ENCODE results near the gene ACAP1. TPM values are rescaled to one million over a fixed set of nuclear protein-coding genes. Genes with fewer than 3 reads are reported as not detected.
"Not testable (repeated sequence)": the region's sequence is repeated elsewhere in the genome, so short reads cannot be mapped to it uniquely, and the experiment has no call there.

The ACAP1 gene
- polyA plus RNA-seq, 1 donor (not counting 4 experiments of a cell fraction or from before 2014, with no cell fraction given) = 1.7 TPM

DNA sequence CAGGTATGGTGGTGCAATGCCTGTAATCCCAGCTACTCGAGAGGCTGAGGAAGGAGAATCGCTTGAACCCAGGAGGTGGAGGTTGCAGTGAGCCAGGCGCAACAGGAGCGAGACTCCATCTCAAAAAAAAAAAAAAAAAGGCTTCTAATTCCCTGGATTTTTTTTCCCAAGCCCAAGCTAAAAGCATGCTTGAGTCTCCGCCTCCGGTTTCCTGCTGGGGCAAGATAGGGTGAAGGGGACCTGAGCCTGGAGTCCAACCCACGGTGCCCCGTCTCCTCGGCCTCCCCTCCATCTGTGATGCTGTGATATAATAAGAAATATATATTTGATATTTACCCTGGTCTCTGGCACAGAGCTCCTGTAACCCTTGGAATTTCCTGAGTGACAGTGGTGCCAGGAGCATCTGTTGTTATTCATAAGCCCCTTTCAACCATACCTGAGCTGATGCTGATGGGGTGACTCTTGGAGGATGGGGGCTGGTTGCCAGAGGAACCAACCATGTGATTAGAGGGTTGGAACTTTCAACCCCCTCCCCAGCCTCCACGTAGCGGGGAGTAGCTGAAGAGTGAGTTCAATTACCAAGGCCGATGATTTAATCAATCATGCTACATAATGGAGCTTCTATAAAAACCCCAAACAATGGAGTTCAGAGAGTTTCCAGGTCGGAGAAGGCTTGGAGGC is 31.7 kb downstream of the ACAP1 start:
- Histone ChIP-seq H3K9ac (ENCODE audit: control insufficient read depth, extremely low read depth, insufficient read depth, low read length) (no peak overlapping the region), H3K27me3 (ENCODE audit: control insufficient read depth, extremely low read depth, insufficient read depth, low read length) (no peaks in the 10 kb centered on the region), H3K36me3 (ENCODE audit: control insufficient read depth in 2 of 2, extremely low read depth in 1 of 2, insufficient read depth in 2 of 2, low read length in 2 of 2) (no peaks in the 10 kb centered on the region), H4K20me1 (ENCODE audit: control insufficient read depth, extremely low read depth, insufficient read depth, low read length) (no peaks in the 10 kb centered on the region), H3K27ac (ENCODE audit: control insufficient read depth, insufficient read depth, low read length) (no peak overlapping the region), H3K79me2 (ENCODE audit: control insufficient read depth, insufficient read depth, low read length) (no peaks in the 10 kb centered on the region), H3K9me3 (ENCODE audit: control insufficient read depth, low read depth, low read length) (no peaks in the 10 kb centered on the region), H3K9me1 (ENCODE audit: control insufficient read depth, extremely low read depth, insufficient read depth, low read length) (no peaks in the 10 kb centered on the region), H3K4me2 (ENCODE audit: control insufficient read depth, extremely low read depth, insufficient read depth, low read depth, low read length) (no peak overlapping the region), H3K4me3 (ENCODE audit: control insufficient read depth in 2 of 3, extremely low read depth in 1 of 3, insufficient read depth in 2 of 3, low read depth in 1 of 3, low read length in 3 of 3) (no peak overlapping the region), H2AFZ (ENCODE audit: control insufficient read depth, low read length) (no peak overlapping the region), H3K4me1 (ENCODE audit: control insufficient read depth, extremely low read depth, insufficient read depth, low read length) (peaks cover 2% of the 10 kb centered on the region)
- DNase-seq (ENCODE audit: low read depth, low spot score) (no peak), FAIRE-seq (no peak)
- TF ChIP-seq, protein P1, sequence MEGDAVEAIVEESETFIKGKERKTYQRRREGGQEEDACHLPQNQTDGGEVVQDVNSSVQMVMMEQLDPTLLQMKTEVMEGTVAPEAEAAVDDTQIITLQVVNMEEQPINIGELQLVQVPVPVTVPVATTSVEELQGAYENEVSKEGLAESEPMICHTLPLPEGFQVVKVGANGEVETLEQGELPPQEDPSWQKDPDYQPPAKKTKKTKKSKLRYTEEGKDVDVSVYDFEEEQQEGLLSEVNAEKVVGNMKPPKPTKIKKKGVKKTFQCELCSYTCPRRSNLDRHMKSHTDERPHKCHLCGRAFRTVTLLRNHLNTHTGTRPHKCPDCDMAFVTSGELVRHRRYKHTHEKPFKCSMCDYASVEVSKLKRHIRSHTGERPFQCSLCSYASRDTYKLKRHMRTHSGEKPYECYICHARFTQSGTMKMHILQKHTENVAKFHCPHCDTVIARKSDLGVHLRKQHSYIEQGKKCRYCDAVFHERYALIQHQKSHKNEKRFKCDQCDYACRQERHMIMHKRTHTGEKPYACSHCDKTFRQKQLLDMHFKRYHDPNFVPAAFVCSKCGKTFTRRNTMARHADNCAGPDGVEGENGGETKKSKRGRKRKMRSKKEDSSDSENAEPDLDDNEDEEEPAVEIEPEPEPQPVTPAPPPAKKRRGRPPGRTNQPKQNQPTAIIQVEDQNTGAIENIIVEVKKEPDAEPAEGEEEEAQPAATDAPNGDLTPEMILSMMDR (optimal IDR thresholded peaks at IDR 0.05 in 1 of 3, IDR thresholded peaks at IDR 0.05 in 1 of 3, conservative IDR thresholded peaks at IDR 0.05 in 1 of 3; ENCODE audit: extremely low read depth in 1 of 3, insufficient read depth in 2 of 3, low read length in 3 of 3) = no peak
- no peak for TF ChIP-seq EZH2 (IDR thresholded peaks at IDR 0.05; ENCODE audit: low read length)
- dilution Hi-C loops (cut with MboI; ENCODE audit: extremely low pct_ligation_motif_present, low sequenced_read_pairs) = no loop called here

DNA sequence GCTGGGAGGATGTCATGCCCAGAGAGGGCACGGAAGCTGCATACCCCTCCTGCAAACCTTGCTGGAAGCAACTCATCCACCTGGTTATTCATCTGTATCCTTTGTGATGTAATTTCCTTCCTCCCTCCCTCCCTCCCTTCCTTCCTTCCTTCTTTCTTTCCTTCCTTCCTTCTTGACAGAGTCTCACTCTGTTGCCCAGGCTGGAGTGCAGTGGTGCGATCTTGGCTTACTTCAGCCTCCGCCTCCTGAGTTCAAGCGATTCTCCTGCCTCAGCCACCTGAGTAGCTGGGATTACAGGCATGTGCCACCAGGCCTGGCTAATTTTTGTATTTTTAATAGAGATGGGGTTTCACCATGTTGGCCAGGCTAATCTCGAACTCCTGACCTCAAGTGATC is 32.3 kb downstream of the ACAP1 start:
- H3K27ac ChIP-seq (ENCODE audit: control insufficient read depth, insufficient read depth, low read length); H3K36me3 ChIP-seq (ENCODE audit: control insufficient read depth in 2 of 2, extremely low read depth in 1 of 2, insufficient read depth in 2 of 2, low read length in 2 of 2); H3K4me3 ChIP-seq (ENCODE audit: control insufficient read depth in 2 of 3, extremely low read depth in 1 of 3, insufficient read depth in 2 of 3, low read depth in 1 of 3, low read length in 3 of 3); dilution Hi-C loops (cut with MboI; ENCODE audit: extremely low pct_ligation_motif_present, low sequenced_read_pairs); H3K4me1 ChIP-seq (ENCODE audit: control insufficient read depth, extremely low read depth, insufficient read depth, low read length); H2AFZ ChIP-seq (ENCODE audit: control insufficient read depth, low read length); H3K27me3 ChIP-seq (ENCODE audit: control insufficient read depth, extremely low read depth, insufficient read depth, low read length); H3K4me2 ChIP-seq (ENCODE audit: control insufficient read depth, extremely low read depth, insufficient read depth, low read depth, low read length); H4K20me1 ChIP-seq (ENCODE audit: control insufficient read depth, extremely low read depth, insufficient read depth, low read length); H3K9me3 ChIP-seq (ENCODE audit: control insufficient read depth, low read depth, low read length); H3K9me1 ChIP-seq (ENCODE audit: control insufficient read depth, extremely low read depth, insufficient read depth, low read length); FAIRE-seq; H3K9ac ChIP-seq (ENCODE audit: control insufficient read depth, extremely low read depth, insufficient read depth, low read length); DNase-seq (ENCODE audit: low read depth, low spot score); H3K79me2 ChIP-seq (ENCODE audit: control insufficient read depth, insufficient read depth, low read length): not testable (repeated sequence)

DNA sequence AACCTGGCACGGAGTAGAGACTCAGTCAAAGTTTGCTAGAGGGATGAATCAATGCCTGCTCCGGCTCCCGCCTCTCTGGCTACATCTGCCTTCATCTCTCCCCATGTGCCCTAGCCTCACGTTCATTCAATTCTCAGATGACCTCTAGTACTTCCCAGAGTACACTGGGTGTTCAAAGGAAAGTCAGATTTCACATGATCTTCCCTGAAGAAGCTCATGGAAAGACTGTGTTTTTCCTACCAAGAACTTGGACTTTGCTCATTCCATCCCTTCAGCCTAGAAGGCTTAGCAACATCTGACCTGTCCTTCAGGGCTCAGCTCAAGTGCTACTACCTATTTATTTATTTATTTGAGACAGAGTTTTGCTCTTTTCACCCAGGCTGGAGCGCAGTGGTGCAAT is 33.5 kb downstream of the ACAP1 start:
- Histone ChIP-seq H3K4me1 (ENCODE audit: control insufficient read depth, extremely low read depth, insufficient read depth, low read length) (no peaks in the 10 kb centered on the region), H3K36me3 (ENCODE audit: control insufficient read depth in 2 of 2, extremely low read depth in 1 of 2, insufficient read depth in 2 of 2, low read length in 2 of 2) (no peaks in the 10 kb centered on the region), H3K9ac (ENCODE audit: control insufficient read depth, extremely low read depth, insufficient read depth, low read length) (no peak overlapping the region), H3K9me3 (ENCODE audit: control insufficient read depth, low read depth, low read length) (no peaks in the 10 kb centered on the region), H3K27me3 (ENCODE audit: control insufficient read depth, extremely low read depth, insufficient read depth, low read length) (no peaks in the 10 kb centered on the region), H3K9me1 (ENCODE audit: control insufficient read depth, extremely low read depth, insufficient read depth, low read length) (no peaks in the 10 kb centered on the region), H2AFZ (ENCODE audit: control insufficient read depth, low read length) (no peak overlapping the region), H3K27ac (ENCODE audit: control insufficient read depth, insufficient read depth, low read length) (no peak overlapping the region), H3K4me2 (ENCODE audit: control insufficient read depth, extremely low read depth, insufficient read depth, low read depth, low read length) (no peak overlapping the region), H3K4me3 (ENCODE audit: control insufficient read depth in 2 of 3, extremely low read depth in 1 of 3, insufficient read depth in 2 of 3, low read depth in 1 of 3, low read length in 3 of 3) (no peak overlapping the region), H4K20me1 (ENCODE audit: control insufficient read depth, extremely low read depth, insufficient read depth, low read length) (no peaks in the 10 kb centered on the region), H3K79me2 (ENCODE audit: control insufficient read depth, insufficient read depth, low read length) (no peaks in the 10 kb centered on the region)
- no peak for FAIRE-seq
- DNase-seq (ENCODE audit: low read depth, low spot score) = no peak
- dilution Hi-C loops (cut with MboI; ENCODE audit: extremely low pct_ligation_motif_present, low sequenced_read_pairs) = no loop called here
- TF ChIP-seq EZH2 (IDR thresholded peaks at IDR 0.05; ENCODE audit: low read length) = no peak
- TF ChIP-seq, protein P1 (optimal IDR thresholded peaks at IDR 0.05 in 1 of 3, IDR thresholded peaks at IDR 0.05 in 1 of 3, conservative IDR thresholded peaks at IDR 0.05 in 1 of 3; ENCODE audit: extremely low read depth in 1 of 3, insufficient read depth in 2 of 3, low read length in 3 of 3) = no peak
